GM21367 (cell line): ENCODE results near the gene FANK1.
"Not testable (repeated sequence)": the region's sequence is repeated elsewhere in the genome, so short reads cannot be mapped to it uniquely, and the experiment has no call there.

Experiments used
- ATAC-seq: cut with Tn5 transposase; IDR thresholded peaks from one replicate; pipeline ENCODE4 v1.9.1; 2021; ENCODE audit not compliant: unreplicated experiment

FANK1 gene

GRCh38 chr10:125886914-125887512, 9.4 kb upstream of the FANK1 start:
- no peak for ATAC-seq

DNA sequence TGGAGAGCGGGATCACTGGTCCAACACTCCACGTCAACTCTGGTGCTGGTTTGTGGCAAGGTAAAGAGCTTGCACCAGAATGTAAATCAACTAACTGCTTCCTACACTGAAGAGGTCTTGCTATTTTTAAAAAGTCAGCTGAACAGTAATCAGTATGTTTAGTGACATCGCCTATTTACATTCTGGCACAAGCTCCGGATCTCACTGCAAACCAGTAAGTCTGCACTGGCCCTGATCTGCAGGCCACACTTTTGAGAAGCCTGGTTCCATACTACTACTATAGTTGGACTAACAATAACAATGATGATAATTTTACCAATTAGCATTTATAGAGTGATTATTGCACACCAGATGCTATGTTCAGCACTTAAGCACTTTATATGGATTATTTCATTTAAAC, 6.9 kb upstream of the FANK1 start:
- not testable (repeated sequence) for ATAC-seq

DNA sequence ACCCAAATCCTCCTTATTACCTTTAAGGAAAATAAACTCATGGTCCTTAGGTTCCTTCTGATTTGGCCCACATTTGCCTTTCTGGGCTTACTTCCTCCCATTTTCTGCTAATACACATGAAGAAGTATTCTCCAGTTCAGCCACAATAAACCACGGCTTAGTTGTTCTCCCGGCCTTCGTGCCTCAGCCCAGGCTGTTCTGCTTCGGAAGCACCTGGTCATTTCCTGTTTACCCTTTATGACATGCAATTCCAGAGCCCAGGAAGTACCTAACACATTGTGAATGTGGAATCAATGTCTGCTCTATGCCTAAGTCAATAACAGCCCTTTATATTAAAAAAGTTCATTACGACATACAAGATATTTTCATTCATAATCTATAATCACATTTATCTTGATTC, 4.0 kb upstream of the FANK1 start:
- ATAC-seq, result not testable (repeated sequence)

- ATAC-seq, result not testable (repeated sequence)
These were observed 2.2 kb upstream of the FANK1 start for GRCh38 chr10:125894176-125894575.

DNA sequence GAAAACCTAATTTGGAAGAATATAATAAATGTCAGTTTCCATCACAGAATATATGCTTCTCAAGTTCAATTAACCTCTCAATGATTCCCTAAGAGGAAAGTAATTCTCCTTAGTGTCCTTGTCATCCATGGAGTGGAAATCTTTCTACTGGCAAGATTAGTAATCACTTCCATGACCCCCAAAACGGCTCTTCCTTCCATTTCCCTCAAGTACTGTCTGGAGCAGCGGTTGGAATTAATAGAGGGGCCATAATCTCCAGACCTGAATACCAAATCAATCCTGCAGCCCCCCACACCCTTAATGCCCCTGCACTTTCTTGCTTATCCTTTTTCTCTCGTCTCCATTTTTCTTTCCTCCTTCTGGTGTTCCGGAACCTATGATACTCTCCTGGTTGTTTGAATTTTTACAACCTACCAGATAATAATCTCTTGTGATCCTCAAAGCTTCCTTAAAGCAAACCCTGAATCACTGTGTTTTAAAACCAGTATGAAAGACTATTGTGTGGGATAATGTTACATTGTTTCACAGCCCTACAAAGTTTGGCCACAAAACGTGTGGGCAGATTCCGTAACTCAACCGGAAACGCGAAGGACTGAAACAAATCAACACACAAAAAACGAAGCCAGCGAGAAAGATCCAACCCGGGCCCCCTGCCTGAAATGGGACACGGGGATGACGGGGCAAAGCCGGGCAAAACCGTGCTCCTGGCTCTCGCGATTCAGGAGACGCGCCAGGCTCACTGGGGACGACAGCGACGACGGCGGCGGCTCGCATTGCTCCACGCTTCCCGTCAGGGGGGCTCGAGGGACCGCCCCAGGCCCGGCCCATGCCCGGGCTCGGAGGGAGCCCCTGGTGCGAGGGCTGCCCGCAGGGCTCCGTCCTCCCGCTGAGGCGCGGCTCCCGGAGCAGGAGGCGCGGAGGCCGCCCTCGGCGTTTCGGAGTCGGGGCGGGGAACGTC, 955 bp upstream of the FANK1 start:
- peak; percentile 42 for ATAC-seq

GRCh38 chr10:125897317-125897716, 953 bp downstream of the FANK1 start:
- not testable (repeated sequence) for ATAC-seq

DNA sequence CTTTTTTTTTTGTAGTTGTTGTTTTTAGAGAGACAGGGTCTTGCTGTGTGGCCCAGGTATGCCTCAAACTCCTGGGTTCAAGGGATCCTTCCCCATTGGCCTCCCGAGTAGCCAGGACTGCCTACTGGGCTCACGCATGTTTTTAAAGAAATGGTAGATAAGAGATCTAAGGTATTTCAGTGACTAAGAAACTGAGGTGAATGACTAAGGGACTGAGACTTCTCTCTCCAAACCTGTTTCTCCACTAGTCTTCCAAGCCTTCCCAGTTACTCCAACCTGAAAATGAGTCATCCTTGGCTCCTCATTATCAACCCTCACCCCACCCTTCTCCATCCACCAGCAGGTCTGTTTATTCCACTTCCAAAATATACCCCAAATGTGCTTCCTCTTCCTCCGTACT, 4.6 kb downstream of the FANK1 start:
- ATAC-seq, result not testable (repeated sequence)

- ATAC-seq, result not testable (repeated sequence)
These were observed 6.8 kb downstream of the FANK1 start for GRCh38 chr10:125903135-125903640.

- ATAC-seq, result not testable (repeated sequence)
These were observed 9.0 kb downstream of the FANK1 start for GRCh38 chr10:125905069-125905994.

- ATAC-seq, result not testable (repeated sequence)
These were observed 11.2 kb downstream of the FANK1 start for GRCh38 chr10:125907598-125907997.

DNA sequence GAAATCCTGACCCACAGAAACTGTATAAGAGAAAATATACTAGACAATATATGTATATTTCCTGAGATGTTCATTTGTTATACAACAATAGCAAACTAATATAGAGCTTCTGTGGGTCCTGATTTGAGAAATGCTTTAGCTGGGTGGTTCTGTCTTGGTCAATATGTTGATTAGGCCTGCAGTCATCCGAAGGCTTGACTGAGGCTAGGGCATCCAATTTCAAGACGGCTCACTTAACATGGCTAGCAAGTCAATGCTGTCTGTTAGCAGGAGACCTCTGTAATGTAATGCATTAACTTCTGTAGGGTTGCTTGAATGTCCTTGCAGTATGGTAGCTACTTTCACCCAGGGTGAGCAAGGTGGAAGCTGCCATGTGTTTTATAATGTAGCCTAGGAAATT, 12.4 kb downstream of the FANK1 start:
- not testable (repeated sequence) for ATAC-seq

GRCh38 chr10:125909491-125909890, 13.1 kb downstream of the FANK1 start:
- ATAC-seq, result not testable (repeated sequence)

DNA sequence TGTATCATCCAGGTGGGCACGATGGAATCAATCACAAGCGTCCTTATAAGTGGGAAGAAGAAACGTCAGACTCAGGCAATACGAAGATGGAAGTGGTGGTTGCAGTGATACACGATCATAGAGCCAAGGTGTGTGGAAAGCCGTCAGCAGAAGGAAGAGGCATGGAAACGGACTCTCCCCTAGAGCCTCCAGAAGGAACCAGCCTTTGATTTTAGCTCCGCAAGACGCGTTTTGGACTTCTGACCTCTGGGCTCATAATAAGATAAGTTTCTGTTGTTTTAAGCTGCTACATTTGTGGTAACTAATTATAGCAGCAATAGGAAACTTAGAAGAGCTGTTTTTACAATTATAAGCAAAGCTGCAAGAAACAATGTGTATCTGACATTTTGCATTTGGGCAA, 14.8 kb downstream of the FANK1 start:
- ATAC-seq, result no peak

- no peak for ATAC-seq
These were observed 15.6 kb downstream of the FANK1 start for GRCh38 chr10:125911990-125912389.

- not testable (repeated sequence) for ATAC-seq
These were observed 16.9 kb downstream of the FANK1 start for GRCh38 chr10:125913277-125913676.

- no peak for ATAC-seq
These were observed 20.6 kb downstream of the FANK1 start for GRCh38 chr10:125916977-125917376.

- not testable (repeated sequence) for ATAC-seq
These were observed 21.5 kb downstream of the FANK1 start for GRCh38 chr10:125917704-125918361.

GRCh38 chr10:125921643-125922306, 25.4 kb downstream of the FANK1 start:
- not testable (repeated sequence) for ATAC-seq

DNA sequence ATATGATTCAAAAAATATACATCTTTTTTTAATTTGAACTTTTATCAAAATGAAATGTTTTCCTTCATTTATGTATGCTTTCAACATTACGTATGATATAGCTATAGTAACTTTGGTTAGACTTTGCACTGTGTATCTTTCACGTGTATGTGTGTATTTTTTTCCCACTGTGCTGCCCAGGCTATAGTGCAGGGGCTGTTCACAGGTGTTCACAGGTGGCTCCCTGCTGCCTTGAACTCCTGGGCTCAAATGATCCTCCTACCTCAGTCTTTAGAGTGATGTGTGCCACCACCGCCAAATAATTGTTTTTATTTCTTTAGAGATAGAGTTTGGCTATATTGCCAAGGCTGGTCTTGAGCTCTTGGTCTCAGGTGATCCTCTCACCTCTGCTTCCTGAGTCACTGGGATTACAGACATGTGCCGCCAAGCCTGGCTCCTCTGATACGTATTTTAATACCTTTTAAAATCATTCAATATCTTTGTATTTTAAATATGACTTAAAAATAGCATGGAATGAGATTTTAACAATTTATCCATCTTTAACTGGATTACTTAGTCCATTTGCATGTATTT, 29.0 kb downstream of the FANK1 start:
- no peak for ATAC-seq
